CMK (cell line): Measurements from ENCODE around the gene ADH5.
"Not testable (repeated sequence)": the region's sequence is repeated elsewhere in the genome, so short reads cannot be mapped to it uniquely, and the experiment has no call there.

Source experiments
- DNase-seq: peaks from one replicate; pipeline ENCODE4 v3.0.0-alpha.2; 2010; ENCODE audit warnings: low read depth

The ADH5 gene

DNA sequence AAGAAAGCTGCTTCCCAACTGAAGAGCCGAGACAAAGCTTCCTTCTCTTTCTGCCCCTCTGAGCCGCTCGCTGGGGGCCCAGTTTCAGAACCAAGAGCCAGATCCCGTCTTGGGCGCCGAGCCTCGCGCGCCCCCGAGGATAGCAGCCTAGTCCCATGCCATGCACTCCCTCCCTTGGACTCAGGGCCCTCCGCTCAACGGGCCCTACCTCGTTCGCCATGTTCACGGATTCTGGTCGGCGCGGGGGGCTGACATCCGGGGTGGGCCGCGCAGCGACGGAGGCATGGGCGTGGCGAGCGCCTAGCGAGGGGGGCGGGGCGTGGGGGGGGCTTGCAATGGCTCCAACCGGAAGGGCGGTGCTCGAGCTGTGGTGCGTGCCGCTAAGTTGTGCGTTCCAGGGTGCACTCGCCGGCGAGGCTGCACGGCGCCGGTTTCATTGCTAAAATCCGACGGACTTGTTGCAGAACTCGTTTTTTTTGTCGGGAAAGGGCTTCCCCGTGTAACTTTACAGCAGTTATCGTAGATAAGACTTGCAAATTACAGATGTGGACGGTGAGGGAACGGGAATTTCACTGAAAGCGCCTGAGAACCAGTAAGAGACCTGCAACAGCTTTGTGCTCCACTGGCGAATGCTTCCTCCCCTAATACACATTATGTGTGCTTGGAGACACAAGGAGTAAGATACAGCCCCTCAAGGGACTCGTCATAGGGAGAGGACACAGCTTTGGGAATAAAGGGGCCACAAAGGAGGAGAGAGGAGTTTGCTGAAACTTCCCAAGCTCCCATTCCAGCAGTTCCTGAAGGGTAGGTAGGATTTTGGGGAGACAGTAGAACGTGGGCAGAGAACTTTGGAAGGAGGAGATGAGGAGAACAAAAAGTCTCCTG lies at the start of gene ADH5:
ADH5 (minus strand) TSS at position 308 of the 885 bp plus-strand sequence; CDS start at position 220, 88 bp downstream.
- DNase-seq = peak; percentile 73

DNA sequence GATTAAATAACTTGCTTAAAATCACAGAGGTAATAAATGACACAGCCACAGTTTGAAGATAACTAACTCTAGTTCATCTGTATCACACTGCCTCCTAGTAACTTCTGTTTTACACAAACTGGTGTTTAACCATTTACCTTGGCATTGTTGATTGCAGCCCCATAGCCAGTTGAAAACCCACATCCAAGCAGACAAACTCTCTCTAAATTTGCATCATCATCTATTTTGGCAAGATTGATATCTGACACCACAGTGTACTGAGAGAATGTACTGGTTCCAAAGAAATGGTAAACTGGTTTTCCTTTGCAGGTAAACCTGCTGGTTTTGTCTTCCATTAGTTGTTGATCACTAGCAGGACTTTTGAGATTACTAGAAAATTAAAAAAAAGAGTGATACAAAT lies 47.7 kb upstream of the ADH5 start:
- no peak for DNase-seq

DNA sequence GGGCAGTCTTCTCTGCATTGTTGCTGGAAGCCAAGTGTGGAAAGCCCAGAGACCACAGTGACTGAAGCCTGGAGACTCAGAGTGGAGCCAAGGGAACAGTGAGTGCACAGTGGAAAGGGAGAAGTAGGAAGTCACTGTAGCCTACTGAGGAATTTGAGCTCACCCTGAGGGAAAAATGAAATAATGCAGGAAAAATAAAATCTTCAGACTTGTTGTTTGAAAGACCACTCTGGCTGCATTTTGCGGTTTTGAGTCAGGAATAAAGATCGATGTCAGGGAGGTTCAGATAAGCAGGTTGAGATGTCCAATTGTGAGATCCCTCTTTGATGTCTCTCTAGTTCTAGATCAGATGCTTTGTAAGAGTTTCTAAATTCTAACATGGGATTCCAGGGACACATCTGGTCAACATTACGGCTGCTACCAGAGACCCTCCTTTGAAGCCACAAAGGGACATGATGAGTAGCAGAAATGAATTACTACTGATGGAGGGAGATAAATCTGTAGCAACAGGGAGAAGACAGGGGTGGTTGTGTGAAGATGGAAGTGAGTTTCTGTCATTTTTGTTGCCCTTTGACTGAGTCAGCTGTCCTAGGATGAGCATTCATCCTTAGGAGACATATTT lies 47.1 kb upstream of the ADH5 start:
- DNase-seq = no peak

DNA sequence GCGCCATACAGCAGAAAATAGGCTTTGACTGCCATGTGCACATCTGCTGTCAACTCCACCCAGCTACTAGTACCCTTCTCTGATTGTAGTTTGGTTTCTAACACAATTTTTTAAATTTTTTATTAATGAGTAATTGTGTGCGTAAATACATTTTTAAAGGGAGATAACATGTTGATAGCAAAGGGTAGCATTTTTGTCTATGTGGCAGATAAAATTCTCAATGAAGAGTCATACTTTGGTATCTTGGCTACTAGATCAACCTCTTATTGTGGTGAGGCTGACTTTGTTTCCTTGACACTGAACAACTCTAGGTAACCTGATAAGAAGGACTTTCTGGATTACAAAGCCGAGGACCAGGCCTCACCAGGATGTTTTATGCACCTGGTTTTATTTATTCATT lies 46.0 kb upstream of the ADH5 start:
- DNase-seq = no peak

DNA sequence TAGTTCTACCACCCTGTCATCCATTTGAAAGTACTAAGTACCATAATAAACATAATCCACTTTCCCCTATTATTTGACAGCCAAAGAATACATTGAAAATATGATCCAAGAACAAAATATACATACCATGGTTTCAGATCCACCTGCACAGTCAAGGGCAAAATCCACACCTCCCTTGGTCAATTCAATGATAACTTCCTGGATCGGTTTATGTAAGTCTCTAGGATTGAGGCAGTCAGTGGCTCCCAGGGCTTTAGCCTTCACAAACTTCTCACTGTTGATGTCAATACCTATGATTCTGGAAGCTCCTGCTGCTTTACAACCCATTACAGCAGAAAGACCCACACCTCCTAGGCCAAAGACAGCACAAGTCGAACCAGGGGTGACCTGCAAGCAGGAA lies 42.8 kb upstream of the ADH5 start:
- DNase-seq = no peak

DNA sequence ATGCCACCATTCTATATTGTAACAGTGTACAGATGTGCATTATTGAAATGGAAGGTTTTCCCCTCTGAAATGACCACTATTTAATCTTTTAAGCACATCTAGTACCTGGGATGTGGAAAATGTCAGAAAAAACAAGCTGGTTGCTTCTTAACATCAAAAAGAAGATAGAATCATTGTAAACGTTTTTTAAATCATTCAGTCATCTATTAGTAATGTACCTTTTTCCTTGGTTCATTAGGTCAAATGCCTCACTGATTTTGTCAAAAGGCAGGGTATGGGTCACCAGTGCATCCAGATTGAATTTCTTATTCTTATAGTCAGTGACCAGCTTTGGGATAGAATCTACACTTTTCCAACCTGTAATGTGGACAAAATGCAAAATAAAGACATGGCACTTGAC lies 37.8 kb upstream of the ADH5 start:
- no peak for DNase-seq

DNA sequence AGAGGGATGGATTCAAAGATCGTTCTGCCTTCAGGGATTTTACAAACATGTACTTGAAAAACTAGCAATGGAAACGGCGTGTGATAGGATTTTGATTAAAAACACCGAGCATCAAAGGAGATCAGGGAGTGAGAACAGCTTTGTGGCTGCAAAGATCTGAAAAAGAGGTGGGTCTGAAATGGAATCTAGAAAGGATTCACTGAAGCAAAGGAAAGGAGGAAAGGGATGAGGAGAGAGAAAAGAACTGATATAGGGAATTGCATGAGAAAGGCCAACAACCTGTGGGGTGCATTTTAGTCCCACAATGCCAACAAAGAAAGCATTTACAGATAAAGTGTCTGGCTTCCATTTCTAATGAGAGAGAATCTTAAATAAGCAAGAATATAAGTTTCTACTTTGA lies 32.4 kb upstream of the ADH5 start:
- DNase-seq = no peak

DNA sequence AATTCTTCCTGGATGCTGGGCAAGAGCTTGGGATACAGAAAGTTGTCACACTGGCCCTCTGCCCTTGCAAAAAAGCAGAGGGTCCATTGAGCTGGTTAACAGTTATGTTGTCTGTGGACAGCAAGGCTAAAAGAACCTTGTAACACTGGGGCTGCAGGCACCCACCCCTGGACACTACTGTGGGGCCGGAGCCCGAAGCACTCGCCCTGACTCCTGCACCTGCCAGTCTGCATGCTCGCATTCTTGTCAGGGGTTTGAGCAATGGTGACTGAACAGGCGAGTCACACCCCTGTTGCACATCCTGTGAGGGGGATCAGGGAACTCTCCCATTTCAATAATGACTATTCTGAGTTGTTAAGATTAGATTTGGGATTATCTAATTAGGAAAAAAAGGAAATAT lies 31.9 kb upstream of the ADH5 start:
- no peak for DNase-seq

DNA sequence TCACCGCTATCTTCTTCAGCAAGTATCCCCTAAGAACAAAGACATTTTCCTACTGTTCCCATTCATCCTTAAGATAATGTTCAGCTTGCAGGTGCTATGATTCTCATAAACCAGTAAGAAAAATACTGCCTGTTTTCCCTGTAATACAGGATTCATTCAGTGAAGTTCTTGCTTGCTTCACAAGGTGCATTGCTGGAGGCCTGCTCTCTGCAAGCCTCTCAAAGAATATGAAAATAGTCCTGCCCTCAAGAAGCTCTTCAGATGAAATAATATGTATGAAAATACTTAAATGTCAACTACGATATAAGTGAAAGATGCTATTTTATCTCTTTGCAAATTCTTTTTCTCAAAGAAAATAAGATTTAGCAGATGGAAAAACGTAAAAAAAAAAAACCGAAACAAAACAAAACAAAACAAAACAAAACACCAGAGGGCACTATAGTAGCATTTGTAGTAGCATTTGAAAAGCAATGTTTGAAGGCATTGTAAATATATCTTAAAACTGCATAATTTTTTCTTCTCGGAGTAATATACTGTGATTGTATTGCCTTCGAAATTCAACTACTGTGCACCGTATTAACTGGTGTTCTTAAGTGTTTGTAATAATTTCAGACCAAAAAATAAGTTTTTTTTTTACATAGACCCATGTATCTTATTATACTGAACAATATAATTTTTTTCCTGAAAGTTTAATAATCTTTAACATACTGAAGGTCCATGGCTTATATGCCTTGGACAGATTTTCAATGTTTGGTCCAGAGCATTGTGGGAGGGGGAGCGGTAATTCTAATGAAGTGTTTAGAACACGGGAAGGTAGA lies 29.5 kb upstream of the ADH5 start:
- DNase-seq = no peak

DNA sequence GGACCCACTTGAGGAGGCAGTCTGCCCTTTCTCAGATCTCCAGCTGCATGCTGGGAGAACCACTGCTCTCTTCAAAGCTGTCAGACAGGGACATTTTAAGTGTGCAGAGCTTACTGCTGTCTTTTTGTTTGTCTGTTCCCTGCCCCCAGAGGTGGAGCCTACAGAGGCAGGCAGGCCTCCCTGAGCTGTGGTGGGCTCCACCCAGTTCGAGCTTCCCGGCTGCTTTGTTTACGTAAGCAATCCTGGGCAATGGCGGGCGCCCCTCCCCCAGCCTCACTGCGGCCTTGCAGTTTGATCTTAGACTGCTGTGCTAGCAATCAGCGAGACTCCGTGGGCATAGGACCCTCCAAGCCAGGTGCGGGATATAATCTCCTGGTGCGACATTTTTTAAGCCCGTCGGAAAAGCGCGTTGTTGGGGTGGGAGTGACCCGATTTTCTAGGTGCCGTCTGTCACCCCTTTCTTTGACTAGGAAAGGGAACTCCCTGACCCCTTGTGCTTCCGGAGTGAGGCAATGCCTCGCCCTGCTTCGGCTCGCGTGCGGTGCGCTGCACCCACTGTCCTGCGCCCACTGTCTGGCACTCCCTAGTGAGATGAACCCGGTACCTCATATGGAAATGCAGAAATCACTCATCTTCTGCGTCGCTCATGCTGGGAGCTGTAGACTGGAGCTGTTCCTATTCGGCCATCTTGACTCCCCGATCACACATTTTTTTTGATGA lies 28.7 kb upstream of the ADH5 start:
- DNase-seq = not testable (repeated sequence)

DNA sequence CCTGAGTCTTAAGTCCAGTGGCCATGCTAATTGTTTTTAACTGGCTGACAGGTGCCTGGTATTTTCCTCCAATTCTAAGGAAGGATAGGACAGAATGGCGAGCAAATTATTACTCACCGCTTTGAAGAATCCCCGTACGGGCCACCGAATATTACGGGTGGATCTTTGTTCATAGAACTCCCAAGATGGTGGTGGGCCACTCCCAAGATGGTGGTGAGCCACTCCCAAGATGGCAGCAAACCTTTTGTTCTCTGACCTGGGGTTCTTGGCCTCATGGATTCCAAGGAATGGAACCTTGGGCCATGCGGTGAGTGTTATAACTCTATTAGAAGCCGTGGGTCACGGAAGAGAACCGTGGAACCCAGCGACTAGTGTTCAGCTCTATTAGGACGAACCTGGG lies 20.7 kb upstream of the ADH5 start:
- not testable (repeated sequence) for DNase-seq

DNA sequence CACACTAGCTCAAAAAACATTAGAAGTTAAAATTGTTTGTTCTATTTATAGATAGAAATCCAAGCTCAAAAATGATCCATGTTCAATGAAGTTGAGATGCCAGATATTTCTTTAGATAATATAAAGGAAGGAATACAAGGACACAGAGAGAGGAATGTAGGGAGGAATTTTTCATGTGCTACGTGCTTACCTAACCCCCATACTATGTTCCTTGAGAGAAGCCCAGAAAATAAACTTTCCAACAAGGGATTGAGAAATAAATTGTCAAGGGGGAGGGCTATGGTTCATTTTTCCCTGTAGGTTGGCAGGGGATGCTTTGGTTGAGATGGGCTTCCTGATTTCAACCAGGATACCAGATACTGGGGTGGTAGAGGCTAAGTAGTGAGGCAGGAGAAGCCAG lies 15.6 kb upstream of the ADH5 start:
- no peak for DNase-seq

DNA sequence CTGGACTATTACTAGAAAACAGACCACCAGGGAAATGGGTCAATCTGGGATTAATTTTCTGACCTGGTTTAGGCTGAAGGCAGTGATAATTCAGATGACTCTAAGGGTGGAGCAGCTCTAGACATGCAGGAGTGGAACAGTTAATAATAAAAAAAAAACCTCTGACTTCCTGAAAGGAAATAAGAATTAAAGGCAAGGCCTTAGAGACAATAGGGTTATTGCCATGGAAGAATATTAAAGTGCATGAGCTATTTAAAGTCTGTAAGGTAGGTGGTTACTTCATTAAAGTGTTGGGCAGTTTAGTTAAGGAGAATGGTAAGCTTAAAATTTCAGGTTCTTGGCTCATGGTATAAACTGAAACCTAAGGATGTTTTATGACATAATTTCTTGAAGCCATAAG lies 14.6 kb upstream of the ADH5 start:
- no peak for DNase-seq

DNA sequence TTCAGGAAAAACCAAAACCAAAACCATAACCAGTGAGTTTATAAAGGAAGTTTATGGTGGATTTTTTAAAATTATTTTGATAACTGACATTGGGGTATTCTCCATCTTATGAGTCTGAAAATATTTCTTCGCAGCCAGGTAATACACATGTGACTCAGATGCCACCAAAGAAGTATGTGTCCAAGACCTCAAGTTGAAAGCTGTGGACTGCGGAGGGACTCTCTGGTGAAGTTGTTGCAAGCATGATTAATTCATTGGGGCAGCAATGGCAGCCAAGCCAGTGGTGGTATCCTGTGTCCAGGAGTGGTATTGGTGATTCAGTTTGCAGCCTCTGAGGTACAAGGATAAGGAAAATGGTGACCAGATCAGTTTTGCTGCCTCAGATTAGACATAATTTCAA lies 14.0 kb upstream of the ADH5 start:
- DNase-seq = no peak

DNA sequence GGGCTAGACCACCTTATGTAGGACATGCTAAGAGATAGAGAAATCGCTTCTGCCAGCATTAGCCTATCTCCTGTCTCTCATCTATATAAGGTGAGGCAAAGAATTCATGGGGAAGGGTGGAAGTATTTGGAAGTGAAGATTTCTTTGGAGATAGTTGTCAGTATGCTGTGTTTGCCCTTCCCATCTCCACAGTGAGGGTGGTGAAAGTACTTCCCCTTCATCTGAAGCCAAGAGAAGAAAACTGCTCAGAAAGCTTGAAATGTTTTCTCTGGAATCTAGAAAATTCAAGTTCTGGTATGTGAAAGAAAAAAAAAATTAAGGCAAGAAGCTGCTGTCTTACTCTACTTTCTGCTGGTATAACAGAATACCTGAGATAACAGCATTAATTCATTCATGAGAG lies 12.3 kb upstream of the ADH5 start:
- DNase-seq = no peak

DNA sequence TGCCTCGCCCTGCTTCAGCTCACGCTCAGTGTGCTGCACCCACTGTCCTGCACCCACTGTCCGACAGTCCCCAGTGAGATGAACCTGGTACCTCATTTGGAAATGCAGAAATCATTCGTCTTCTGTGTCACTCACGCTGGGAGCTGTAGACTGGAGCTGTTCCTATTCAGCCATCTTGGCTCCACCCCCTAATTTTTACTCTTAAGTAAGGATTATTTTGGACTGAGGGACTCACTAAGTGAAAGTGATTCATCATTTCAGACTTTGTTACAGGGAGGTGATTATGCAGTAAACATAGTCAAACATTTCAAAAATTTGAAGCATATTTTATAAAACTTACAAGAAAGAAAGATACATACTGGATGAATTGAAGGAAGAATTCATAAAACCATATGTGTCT lies 11.2 kb upstream of the ADH5 start:
- not testable (repeated sequence) for DNase-seq

DNA sequence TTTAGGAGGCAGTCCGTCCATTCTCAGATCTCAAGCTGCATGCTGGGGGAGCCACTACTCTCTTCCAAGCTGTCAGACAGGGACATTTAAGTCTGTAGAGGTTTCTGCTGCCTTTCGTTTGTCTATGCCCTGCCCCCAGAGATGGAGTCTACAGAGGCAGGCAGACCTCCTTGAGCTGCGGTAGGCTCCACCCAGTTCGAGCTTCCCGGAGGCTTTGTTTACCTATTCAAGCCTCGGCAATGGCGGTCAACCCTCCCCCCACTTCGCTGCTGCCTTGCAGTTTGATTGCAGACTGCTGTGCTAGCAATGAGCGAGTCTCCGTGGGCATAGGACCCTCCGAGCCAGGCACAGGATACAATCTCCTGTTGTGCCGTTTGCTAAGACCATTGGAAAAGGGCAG lies 10.7 kb upstream of the ADH5 start:
- DNase-seq = no peak

DNA sequence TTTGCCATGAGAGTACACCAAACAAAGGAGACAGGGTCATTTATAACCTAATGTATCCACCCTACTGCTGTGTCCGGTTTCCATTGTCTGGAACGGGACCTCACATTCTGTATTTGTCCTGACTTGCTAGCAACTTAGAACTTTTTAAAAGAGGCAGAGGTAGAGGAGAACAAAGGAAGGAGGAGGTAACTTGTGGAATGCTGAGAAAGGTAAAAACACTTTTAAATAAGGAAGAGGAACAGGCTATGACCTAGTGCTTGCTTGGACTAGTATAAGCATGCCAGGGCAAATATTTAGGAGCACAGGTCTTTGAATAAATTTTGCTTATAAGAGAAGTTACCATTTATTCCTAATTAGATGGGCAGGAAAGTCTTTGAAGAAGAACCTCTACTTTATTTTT lies 3.3 kb upstream of the ADH5 start:
- DNase-seq = not testable (repeated sequence)

DNA sequence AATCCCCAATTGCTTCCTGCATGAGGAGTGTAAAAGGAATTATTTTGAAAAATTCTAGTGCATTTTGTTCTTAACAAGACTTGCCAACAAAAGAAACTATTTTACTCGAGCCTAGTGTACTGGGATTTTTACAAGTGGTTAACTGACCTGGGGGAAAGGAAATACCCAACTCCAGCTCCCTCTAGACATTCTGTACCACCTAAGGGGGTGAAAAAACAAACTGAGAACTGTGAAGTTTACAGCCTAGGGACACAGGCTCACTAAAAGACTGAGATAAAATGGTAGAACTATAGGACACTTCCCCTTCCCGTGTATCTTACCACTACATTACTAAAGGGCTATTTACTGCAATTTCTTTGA lies 2.6 kb upstream of the ADH5 start:
- no peak for DNase-seq

DNA sequence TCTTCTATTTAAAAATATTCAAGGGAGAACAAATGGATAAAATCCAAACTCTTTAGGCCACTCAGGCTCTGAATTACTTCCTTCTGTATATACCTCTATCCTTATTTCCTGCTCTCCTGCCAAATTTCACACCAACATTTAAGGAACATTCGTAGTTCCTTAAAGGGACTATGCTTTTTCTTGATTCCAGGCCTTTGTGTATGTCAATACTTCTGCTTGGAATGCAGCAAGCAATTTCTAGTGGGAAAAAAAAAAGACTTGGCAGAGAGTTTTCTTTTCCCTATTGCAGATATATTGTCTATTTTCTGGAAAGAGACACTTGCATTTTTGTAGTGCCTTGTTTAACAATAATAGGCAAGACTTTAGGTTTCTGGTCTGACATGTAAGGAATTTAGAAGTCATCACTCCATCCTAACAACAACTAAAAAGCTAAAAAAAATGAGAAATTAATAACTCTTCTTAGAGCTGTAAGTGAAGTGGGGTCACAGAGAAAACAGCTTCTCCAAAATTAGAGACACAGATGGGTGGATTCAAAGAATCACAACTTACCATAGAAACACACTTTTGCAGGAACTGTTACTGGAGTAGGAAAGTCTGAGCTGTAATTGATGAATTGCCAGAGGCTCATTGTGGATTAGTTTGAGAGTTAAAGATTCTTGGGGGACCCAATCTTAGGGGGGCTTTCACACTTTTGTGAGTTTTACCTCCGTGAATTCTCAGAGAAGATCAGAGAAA lies 2.1 kb upstream of the ADH5 start:
- DNase-seq = no peak

DNA sequence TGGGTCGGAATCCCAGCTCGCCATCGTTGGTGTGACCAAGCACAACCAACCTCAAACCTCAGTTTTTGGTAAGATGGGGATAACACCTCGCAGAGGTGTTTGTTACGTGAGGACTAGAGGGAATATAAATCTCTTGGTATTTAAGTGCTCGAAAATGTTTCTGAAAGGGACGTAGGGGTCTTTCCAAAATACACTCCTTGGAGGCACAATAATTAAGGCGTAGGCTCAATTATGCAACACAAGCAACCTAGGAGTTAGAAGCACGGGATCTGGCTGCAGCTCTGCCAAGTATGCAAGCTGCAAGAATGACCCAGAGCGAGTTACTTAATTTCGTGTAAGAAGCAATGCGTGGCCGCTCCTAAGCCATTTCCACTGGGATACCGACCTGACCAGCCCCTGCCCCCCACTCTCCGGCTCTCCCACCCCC lies 552 bp downstream of the ADH5 start:
- peak; percentile 14 for DNase-seq

DNA sequence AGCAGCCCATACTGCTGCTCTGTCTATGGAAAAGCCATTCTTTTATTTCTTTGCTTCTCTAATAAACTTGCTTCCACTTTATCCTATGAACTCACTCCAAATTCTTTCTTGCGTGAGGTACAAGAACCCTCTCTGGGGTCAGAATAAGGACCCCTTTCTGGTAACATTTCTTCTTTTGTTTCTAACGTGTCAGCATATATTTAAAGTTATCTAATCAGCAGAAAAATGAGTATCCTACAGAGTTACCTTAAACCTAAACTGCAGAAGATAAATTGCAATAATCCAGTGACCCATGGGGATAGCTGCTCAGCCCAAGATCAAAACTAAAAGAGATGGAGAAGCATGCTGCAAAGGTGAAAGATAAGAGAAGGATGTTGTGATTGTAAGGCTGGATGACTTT lies 4.0 kb downstream of the ADH5 start:
- no peak for DNase-seq
